ENCODE measurements around the gene BCL11B.

The BCL11B gene

DNA sequence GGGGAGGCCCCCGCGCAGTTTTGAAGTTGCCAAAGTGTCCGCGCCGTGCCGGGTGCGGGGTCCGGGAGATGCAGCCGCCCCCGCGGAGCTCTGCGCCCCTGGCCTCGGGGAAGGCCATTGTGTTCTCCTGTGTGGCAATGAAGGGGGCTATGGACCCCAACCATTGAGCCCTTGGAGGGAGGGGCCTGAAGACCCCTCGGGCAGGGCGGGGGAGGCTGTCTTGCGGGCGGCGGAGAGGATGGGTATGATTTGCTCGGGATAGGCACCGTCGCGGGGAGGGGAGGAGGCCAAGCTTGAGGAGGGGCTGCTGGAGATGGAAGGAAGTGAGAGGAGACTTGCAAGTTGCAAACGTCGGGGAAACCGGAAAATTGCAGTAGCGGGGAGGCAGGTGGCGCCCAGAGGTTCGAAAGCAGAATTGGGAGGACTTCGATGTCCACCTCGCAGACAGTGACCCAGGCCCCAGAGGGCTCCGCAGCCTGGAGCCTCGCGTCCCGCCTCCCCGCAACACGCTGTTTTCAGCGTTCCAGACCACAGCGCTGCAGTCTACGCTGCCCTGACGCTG is 25.4 kb downstream of the BCL11B start:
- Histone ChIP-seq H4K20me1 (ENCODE audit: insufficient read depth) (no peaks in the 10 kb centered on the region), H3K9ac (no peak overlapping the region), H3K27ac (no peak overlapping the region), H3K4me3 (IDR thresholded peaks at IDR 0.05; ENCODE audit: insufficient read depth, low read depth, low read length) (no peak overlapping the region), H3K4me2 (no peak overlapping the region), H2AFZ (ENCODE audit: low read depth) (no peak overlapping the region), H3K36me3 (ENCODE audit: insufficient read depth) (no peaks in the 10 kb centered on the region), H3K79me2 (ENCODE audit: insufficient read depth, low read depth) (no peaks in the 10 kb centered on the region), H3K27me3 (ENCODE audit: insufficient read depth, low read depth) (no peaks in the 10 kb centered on the region), H3K4me1 (ENCODE audit: low read depth, poor library complexity, severe bottlenecking) (no peaks in the 10 kb centered on the region)
- no peak for TF ChIP-seq CTCF (conservative IDR thresholded peaks at IDR 0.05; ENCODE audit: low read depth, low read length)

- no peaks in the 10 kb centered on the region for H3K36me3 ChIP-seq (ENCODE audit: insufficient read depth)
- no peaks in the 10 kb centered on the region for H4K20me1 ChIP-seq (ENCODE audit: insufficient read depth)
- TF ChIP-seq CTCF (conservative IDR thresholded peaks at IDR 0.05; ENCODE audit: low read depth, low read length), result no peak
- no peak overlapping the region for H2AFZ ChIP-seq (ENCODE audit: low read depth)
- no peak overlapping the region for H3K27ac ChIP-seq
- no peak overlapping the region for H3K4me2 ChIP-seq
- H3K27me3 ChIP-seq (ENCODE audit: insufficient read depth, low read depth), result no peaks in the 10 kb centered on the region
- H3K4me1 ChIP-seq (ENCODE audit: low read depth, poor library complexity, severe bottlenecking), result no peaks in the 10 kb centered on the region
- no peaks in the 10 kb centered on the region for H3K79me2 ChIP-seq (ENCODE audit: insufficient read depth, low read depth)
- no peak overlapping the region for H3K4me3 ChIP-seq (IDR thresholded peaks at IDR 0.05; ENCODE audit: insufficient read depth, low read depth, low read length)
- H3K9ac ChIP-seq, result no peak overlapping the region
Measured at GRCh38 chr14:99245564-99246511, 26.2 kb downstream of the BCL11B start.

- no peak overlapping the region for H3K4me3 ChIP-seq (IDR thresholded peaks at IDR 0.05; ENCODE audit: insufficient read depth, low read depth, low read length)
- H3K36me3 ChIP-seq (ENCODE audit: insufficient read depth), result no peaks in the 10 kb centered on the region
- no peak for TF ChIP-seq CTCF (conservative IDR thresholded peaks at IDR 0.05; ENCODE audit: low read depth, low read length)
- no peaks in the 10 kb centered on the region for H3K4me1 ChIP-seq (ENCODE audit: low read depth, poor library complexity, severe bottlenecking)
- H3K9ac ChIP-seq, result no peak overlapping the region
- no peaks in the 10 kb centered on the region for H4K20me1 ChIP-seq (ENCODE audit: insufficient read depth)
- H3K79me2 ChIP-seq (ENCODE audit: insufficient read depth, low read depth), result no peaks in the 10 kb centered on the region
- no peak overlapping the region for H2AFZ ChIP-seq (ENCODE audit: low read depth)
- H3K27ac ChIP-seq, result no peak overlapping the region
- no peaks in the 10 kb centered on the region for H3K27me3 ChIP-seq (ENCODE audit: insufficient read depth, low read depth)
- no peak overlapping the region for H3K4me2 ChIP-seq
Measured at GRCh38 chr14:99244941-99245563, 26.9 kb downstream of the BCL11B start.

- Histone ChIP-seq H3K4me1 (ENCODE audit: low read depth, poor library complexity, severe bottlenecking) (no peaks in the 10 kb centered on the region), H3K79me2 (ENCODE audit: insufficient read depth, low read depth) (no peaks in the 10 kb centered on the region), H3K36me3 (ENCODE audit: insufficient read depth) (no peaks in the 10 kb centered on the region), H2AFZ (ENCODE audit: low read depth) (no peak overlapping the region), H3K27me3 (ENCODE audit: insufficient read depth, low read depth) (no peaks in the 10 kb centered on the region), H4K20me1 (ENCODE audit: insufficient read depth) (no peaks in the 10 kb centered on the region), H3K4me2 (no peak overlapping the region), H3K4me3 (IDR thresholded peaks at IDR 0.05; ENCODE audit: insufficient read depth, low read depth, low read length) (no peak overlapping the region), H3K9ac (no peak overlapping the region), H3K27ac (no peak overlapping the region)
- TF ChIP-seq CTCF (conservative IDR thresholded peaks at IDR 0.05; ENCODE audit: low read depth, low read length), result no peak
Measured at GRCh38 chr14:99244367-99244901, 27.6 kb downstream of the BCL11B start.

Data from KMS-11 (cell line).